ENCODE data around the gene OSM. TPM values are rescaled to one million over a fixed set of nuclear protein-coding genes. Genes with fewer than 3 reads are reported as not detected.
"Not testable (repeated sequence)": the region's sequence is repeated elsewhere in the genome, so short reads cannot be mapped to it uniquely, and the experiment has no call there.

Gene OSM
- total RNA-seq, 1 donor from 2014 or later: not detected

DNA sequence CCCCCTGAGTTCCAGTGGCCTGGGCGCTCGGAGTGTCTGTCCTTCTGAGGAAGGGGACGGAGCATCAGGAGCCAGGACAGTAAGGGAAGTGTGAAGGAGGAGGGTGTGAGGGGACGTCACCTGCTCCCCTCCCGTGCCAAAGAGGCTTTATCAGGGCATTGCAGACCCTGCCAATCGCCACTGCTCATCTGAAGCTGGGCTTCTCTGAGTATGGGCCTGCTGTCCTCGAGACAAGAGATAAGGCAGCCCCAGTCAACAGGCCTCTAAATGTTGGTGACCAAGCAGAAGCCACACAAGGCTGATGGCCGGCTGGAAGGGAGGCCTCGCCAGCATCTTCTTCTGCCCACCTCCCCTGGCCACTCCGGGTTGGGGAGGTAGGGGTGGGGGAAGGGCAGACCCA lies 49.9 kb downstream of the OSM start:
- no peaks in the 10 kb centered on the region for H3K4me1 Mint-ChIP-seq (ENCODE audit: low read depth, unreplicated experiment)
- H3K36me3 Mint-ChIP-seq (ENCODE audit: unreplicated experiment): no peaks in the 10 kb centered on the region
- no peak overlapping the region for H3K4me3 Mint-ChIP-seq (ENCODE audit: unreplicated experiment)
- TF ChIP-seq, protein P1, sequence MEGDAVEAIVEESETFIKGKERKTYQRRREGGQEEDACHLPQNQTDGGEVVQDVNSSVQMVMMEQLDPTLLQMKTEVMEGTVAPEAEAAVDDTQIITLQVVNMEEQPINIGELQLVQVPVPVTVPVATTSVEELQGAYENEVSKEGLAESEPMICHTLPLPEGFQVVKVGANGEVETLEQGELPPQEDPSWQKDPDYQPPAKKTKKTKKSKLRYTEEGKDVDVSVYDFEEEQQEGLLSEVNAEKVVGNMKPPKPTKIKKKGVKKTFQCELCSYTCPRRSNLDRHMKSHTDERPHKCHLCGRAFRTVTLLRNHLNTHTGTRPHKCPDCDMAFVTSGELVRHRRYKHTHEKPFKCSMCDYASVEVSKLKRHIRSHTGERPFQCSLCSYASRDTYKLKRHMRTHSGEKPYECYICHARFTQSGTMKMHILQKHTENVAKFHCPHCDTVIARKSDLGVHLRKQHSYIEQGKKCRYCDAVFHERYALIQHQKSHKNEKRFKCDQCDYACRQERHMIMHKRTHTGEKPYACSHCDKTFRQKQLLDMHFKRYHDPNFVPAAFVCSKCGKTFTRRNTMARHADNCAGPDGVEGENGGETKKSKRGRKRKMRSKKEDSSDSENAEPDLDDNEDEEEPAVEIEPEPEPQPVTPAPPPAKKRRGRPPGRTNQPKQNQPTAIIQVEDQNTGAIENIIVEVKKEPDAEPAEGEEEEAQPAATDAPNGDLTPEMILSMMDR (IDR thresholded peaks at IDR 0.05; ENCODE audit: partially characterized antibody, unreplicated experiment): no peak
- no peak for DNase-seq
- peaks cover 3% of the 10 kb centered on the region for H3K9me3 Mint-ChIP-seq (ENCODE audit: unreplicated experiment)
- no peak overlapping the region for H3K27ac Mint-ChIP-seq (ENCODE audit: unreplicated experiment)
- H3K27me3 Mint-ChIP-seq (ENCODE audit: unreplicated experiment): peaks cover 10% of the 10 kb centered on the region

DNA sequence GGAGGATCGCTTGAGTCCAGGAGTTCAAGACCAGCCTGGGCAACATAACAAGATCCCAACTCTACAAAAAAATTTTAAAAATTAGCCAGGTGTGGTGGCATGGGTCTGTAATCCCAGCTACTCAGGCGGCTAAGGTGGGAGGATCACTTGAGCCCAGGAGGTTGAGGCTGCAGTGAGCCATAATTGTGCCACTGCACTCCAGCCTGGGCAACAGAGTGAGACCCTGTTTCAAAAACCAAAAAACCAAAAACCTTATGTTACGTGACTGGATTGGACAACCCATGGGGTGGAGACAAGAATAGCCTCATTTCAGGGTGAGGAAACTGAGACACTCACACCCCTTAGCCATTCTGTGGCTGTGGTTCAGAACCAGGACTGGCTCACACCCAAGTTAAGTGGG lies 50.4 kb downstream of the OSM start:
- DNase-seq; H3K4me1 Mint-ChIP-seq (ENCODE audit: low read depth, unreplicated experiment); H3K36me3 Mint-ChIP-seq (ENCODE audit: unreplicated experiment); H3K27ac Mint-ChIP-seq (ENCODE audit: unreplicated experiment); H3K4me3 Mint-ChIP-seq (ENCODE audit: unreplicated experiment); H3K9me3 Mint-ChIP-seq (ENCODE audit: unreplicated experiment): not testable (repeated sequence)
- peaks cover 10% of the 10 kb centered on the region for H3K27me3 Mint-ChIP-seq (ENCODE audit: unreplicated experiment)

DNA sequence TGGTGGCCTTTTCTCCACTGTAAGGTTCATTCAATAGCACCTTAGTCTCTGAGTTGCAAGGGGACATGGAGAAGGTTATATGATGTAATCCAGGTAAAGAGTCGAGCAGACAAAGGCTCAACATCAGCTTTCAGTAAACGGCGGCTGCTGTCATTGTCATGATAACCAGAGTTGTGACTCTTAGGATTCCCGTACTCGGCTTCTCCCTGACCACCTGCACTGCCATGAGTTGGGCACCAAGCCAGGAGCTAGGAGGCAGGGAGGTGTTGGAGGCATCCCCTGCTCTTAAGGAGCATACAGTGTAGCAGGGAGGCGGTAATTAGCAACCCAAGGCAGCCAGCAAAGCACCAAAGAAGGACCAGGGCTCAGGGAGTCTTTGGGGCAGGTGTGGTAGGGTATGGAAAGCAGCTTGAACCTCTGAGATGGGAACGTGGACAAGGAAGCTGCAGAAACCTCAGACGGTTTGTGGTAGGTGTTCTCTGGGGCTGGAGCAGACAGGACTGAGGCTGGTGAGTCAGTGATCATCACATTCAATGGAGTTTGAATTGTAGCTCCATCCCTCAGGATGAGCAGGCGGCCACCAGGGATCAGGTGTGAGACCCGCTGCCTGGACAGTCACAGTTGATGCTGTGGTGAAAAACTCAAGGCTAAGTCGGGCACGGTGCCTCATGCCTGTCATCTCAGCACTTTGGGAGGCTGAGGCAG lies 51.8 kb downstream of the OSM start:
- Mint-ChIP-seq H3K36me3 (ENCODE audit: unreplicated experiment) (no peaks in the 10 kb centered on the region), H3K4me1 (ENCODE audit: low read depth, unreplicated experiment) (no peaks in the 10 kb centered on the region), H3K27me3 (ENCODE audit: unreplicated experiment) (peaks cover 7% of the 10 kb centered on the region), H3K9me3 (ENCODE audit: unreplicated experiment) (peaks cover 3% of the 10 kb centered on the region), H3K4me3 (ENCODE audit: unreplicated experiment) (no peak overlapping the region), H3K27ac (ENCODE audit: unreplicated experiment) (no peak overlapping the region)
- TF ChIP-seq, protein P1 (IDR thresholded peaks at IDR 0.05; ENCODE audit: partially characterized antibody, unreplicated experiment): no peak
- DNase-seq: no peak

DNA sequence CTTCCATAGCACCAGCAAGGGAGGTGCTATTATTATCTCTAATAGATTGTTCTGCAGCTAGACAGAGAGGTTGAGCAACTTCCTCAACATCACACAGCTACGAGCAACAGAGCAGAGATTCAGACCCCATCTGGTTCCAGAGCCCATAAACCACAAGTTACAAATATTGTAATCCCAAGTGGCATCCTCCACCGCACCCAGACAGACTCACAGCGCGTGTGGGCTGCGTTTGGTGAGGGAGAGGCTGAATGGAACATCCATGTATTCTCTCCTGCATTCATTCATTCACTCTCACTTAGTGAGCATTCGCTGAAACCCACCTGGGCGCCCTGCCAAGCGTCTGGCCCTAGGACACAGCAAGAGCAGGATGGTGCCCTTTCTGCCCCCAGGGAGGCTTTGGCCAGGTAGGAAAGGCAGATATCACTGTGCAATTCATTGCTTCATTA lies 53.6 kb downstream of the OSM start:
- TF ChIP-seq, protein P1 (IDR thresholded peaks at IDR 0.05; ENCODE audit: partially characterized antibody, unreplicated experiment): no peak
- Mint-ChIP-seq H3K36me3 (ENCODE audit: unreplicated experiment) (no peaks in the 10 kb centered on the region), H3K4me1 (ENCODE audit: low read depth, unreplicated experiment) (no peaks in the 10 kb centered on the region), H3K27ac (ENCODE audit: unreplicated experiment) (no peak overlapping the region), H3K27me3 (ENCODE audit: unreplicated experiment) (peaks cover 7% of the 10 kb centered on the region), H3K9me3 (ENCODE audit: unreplicated experiment) (peaks cover 2% of the 10 kb centered on the region), H3K4me3 (ENCODE audit: unreplicated experiment) (no peak overlapping the region)
- no peak for DNase-seq

Other genes with a start within 250 kb of the OSM start
- gene HORMAD2, start 186.4 kb downstream of the OSM start, total RNA-seq (ENCODE audit: unreplicated experiment): not detected
- gene LIF, start 20.1 kb downstream of the OSM start, total RNA-seq (ENCODE audit: unreplicated experiment): 0.29 TPM
- 4.5 TPM for gene CASTOR1, start 22.7 kb upstream of the OSM start, total RNA-seq (ENCODE audit: unreplicated experiment)
- gene TBC1D10A, start 60.1 kb upstream of the OSM start, total RNA-seq (ENCODE audit: unreplicated experiment): 5.0 TPM
- 157 TPM for gene SF3A1, start 90.0 kb upstream of the OSM start, total RNA-seq (ENCODE audit: unreplicated experiment)
- gene CCDC157, start 90.2 kb upstream of the OSM start, total RNA-seq (ENCODE audit: unreplicated experiment): 6.2 TPM
- 43.1 TPM for gene RNF215, start 120.6 kb upstream of the OSM start, total RNA-seq (ENCODE audit: unreplicated experiment)
- gene SEC14L2, start 130.2 kb upstream of the OSM start, total RNA-seq (ENCODE audit: unreplicated experiment): 0.76 TPM
- 5.8 TPM for gene MTFP1, start 158.9 kb upstream of the OSM start, total RNA-seq (ENCODE audit: unreplicated experiment)
- gene SEC14L3, start 205.2 kb upstream of the OSM start, total RNA-seq (ENCODE audit: unreplicated experiment): not detected
- not detected for gene SEC14L4, start 238.8 kb upstream of the OSM start, total RNA-seq (ENCODE audit: unreplicated experiment)